GM23338 (cell line): Measurements from ENCODE around the gene ZNF335. TPM values are rescaled to one million over a fixed set of nuclear protein-coding genes. Genes with fewer than 3 reads are reported as not detected.

Experiments used
- ATAC-seq: fragments of 200-7000 bp; cut with Tn5 transposase; 3 replicates; pipeline ENCODE4 v1.9.1; 2020
- DNase-seq: peaks from one replicate; pipeline ENCODE4 v3.0.0-alpha.2; 2015; ENCODE audit warnings: low spot score
- H2AFZ ChIP-seq: fragments of 200-600 bp; sonication (generic); 2 replicates; pipeline ENCODE4 v1.8.0; 2016; ENCODE audit warnings: antibody characterized with exemption, mild to moderate bottlenecking, moderate library complexity
- H3F3A ChIP-seq: fragments of 200-600 bp; sonication (generic); replicated peaks from 2 replicates; pipeline ENCODE4 v1.8.0; 2017; ENCODE audit warnings: antibody characterized with exemption, mixed run types, low read depth
- H3K27ac ChIP-seq: fragments of 200-600 bp; sonication (generic); 2 replicates; pipeline ENCODE4 v1.6.1; 2016; ENCODE audit warnings: low read depth
- H3K27me3 ChIP-seq: fragments of 200-600 bp; sonication (generic); 2 replicates; pipeline ENCODE4 v1.8.0; 2016; ENCODE audit warnings: mild to moderate bottlenecking, mixed run types, moderate library complexity; ENCODE audit not compliant: insufficient read depth
- H3K36me3 ChIP-seq: fragments of 200-600 bp; sonication (generic); 2 replicates; pipeline ENCODE4 v1.8.0; 2016; ENCODE audit warnings: mild to moderate bottlenecking; ENCODE audit not compliant: insufficient read depth
- H3K4me1 ChIP-seq: fragments of 200-600 bp; sonication (generic); 2 replicates; pipeline ENCODE4 v1.8.0; 2016; ENCODE audit warnings: mild to moderate bottlenecking, moderate library complexity; ENCODE audit not compliant: insufficient read depth
- H3K4me2 ChIP-seq: fragments of 200-600 bp; sonication (generic); 2 replicates; pipeline ENCODE4 v1.7.1; 2017; ENCODE audit warnings: mixed run types
- H3K4me3 ChIP-seq: fragments of 200-600 bp; sonication (generic); 2 replicates; pipeline ENCODE4 v1.6.1; 2016; ENCODE audit warnings: mixed run types
- H3K79me2 ChIP-seq: fragments of 200-600 bp; sonication (generic); replicated peaks from 2 replicates; pipeline ENCODE4 v1.8.0; 2017; ENCODE audit warnings: mild to moderate bottlenecking; ENCODE audit not compliant: insufficient read depth
- H3K9me2 ChIP-seq: fragments of 200-600 bp; sonication (generic); 2 replicates; pipeline ENCODE4 v1.8.0; 2017; ENCODE audit not compliant: insufficient read depth
- H4K20me1 ChIP-seq: fragments of 200-600 bp; sonication (generic); replicated peaks from 2 replicates; pipeline ENCODE4 v1.8.0; 2017; ENCODE audit warnings: mild to moderate bottlenecking; ENCODE audit not compliant: insufficient read depth
- H3K27ac Mint-ChIP-seq: 2 replicates; pipeline ENCODE4 v1.8.0; 2020; ENCODE audit warnings: inconsistent platforms, mild to moderate bottlenecking, moderate library complexity, mixed read lengths
- H3K27me3 Mint-ChIP-seq: 3 replicates; pipeline ENCODE4 v1.8.0; 2022; ENCODE audit warnings: low read depth, mild to moderate bottlenecking, moderate library complexity, mixed read lengths, inconsistent platforms; ENCODE audit not compliant: insufficient read depth, poor library complexity
- H3K36me3 Mint-ChIP-seq: 3 replicates; pipeline ENCODE4 v1.8.0; 2021; ENCODE audit warnings: low read depth, mild to moderate bottlenecking, inconsistent platforms, moderate library complexity, mixed read lengths
- H3K4me1 Mint-ChIP-seq: 3 replicates; pipeline ENCODE4 v1.8.0; 2020; ENCODE audit warnings: mild to moderate bottlenecking, inconsistent platforms, mixed read lengths
- H3K4me3 Mint-ChIP-seq: 3 replicates; pipeline ENCODE4 v1.8.0; 2021; ENCODE audit warnings: moderate library complexity, mild to moderate bottlenecking, inconsistent platforms, mixed read lengths
- H3K9me3 Mint-ChIP-seq: 3 replicates; pipeline ENCODE4 v1.8.0; 2020; ENCODE audit warnings: moderate library complexity, mild to moderate bottlenecking, inconsistent platforms, mixed read lengths
- CREB1 ChIP-seq: fragments of 250-450 bp; sonication (Bioruptor Pico); IDR thresholded peaks from 2 replicates; pipeline ENCODE4 v1.5.0; 2020; ENCODE audit warnings: low read depth, mild to moderate bottlenecking, moderate library complexity
- EZH2 ChIP-seq: fragments of 200-600 bp; sonication (generic); IDR thresholded peaks from one replicate; pipeline ENCODE4 v1.8.0; 2017; ENCODE audit warnings: antibody characterized with exemption, mild to moderate bottlenecking, low read depth; ENCODE audit not compliant: unreplicated experiment
- EZH2phosphoT487 ChIP-seq: fragments of 200-600 bp; sonication (generic); IDR thresholded peaks from one replicate; pipeline ENCODE4 v1.8.1; 2018; ENCODE audit warnings: antibody characterized with exemption; ENCODE audit not compliant: unreplicated experiment
- JUNB ChIP-seq: IDR thresholded peaks from one replicate; pipeline ENCODE4 v1.6.1; 2016; ENCODE audit warnings: antibody characterized with exemption; ENCODE audit not compliant: unreplicated experiment
- NANOG ChIP-seq: IDR thresholded peaks from 2 replicates; pipeline ENCODE4 v1.6.1; 2016; ENCODE audit warnings: antibody characterized with exemption, borderline replicate concordance
- POLR2AphosphoS5 ChIP-seq: IDR thresholded peaks from 2 replicates; pipeline ENCODE4 v1.6.1; 2016; ENCODE audit warnings: antibody characterized with exemption, low read depth
- ZNF114 ChIP-seq: fragments of 250-450 bp; sonication (Bioruptor Pico); IDR thresholded peaks from 2 replicates; pipeline ENCODE4 v1.5.0; 2020; ENCODE audit warnings: mild to moderate bottlenecking, moderate library complexity
- ZNF331 ChIP-seq: fragments of 250-450 bp; sonication (Bioruptor Pico); IDR thresholded peaks from 2 replicates; pipeline ENCODE4 v1.5.0; 2020; ENCODE audit warnings: low read depth, mild to moderate bottlenecking, moderate library complexity
- polyA plus RNA-seq: library from polyadenylated mRNA; unstranded; fragments of >200 nt; fragmentation: Nextera tagmentation; extraction: Ambion mirVana; gene quantifications from 2 replicates; pipeline ENCODE4 v1.2.1, GENCODE V29; 2016
- total RNA-seq: library from RNA; depleted of rRNA; stranded (reverse); fragments of >200 nt; shearing (Covaris generic); gene quantifications from 2 replicates; pipeline ENCODE4 v1.2.3, GENCODE V29; 2014
- TF ChIP-seq, protein P1 (sequence below): IDR thresholded peaks from 2 replicates; pipeline ENCODE4 v1.6.1; 2016; ENCODE audit warnings: antibody characterized with exemption
- TF ChIP-seq, protein P2 (sequence below): IDR thresholded peaks from one replicate; pipeline ENCODE4 v1.6.1; 2018; ENCODE audit warnings: antibody characterized with exemption; ENCODE audit not compliant: unreplicated experiment
- TF ChIP-seq, protein P3 (sequence below), 2 experiments: fragments of 200-600 bp in 1 of 2; sonication (generic) in 1 of 2; conservative IDR thresholded peaks; 2 replicates each; pipeline versions ENCODE4 v1.5.1 to v1.6.1; 2016 to 2017; ENCODE audit warnings: antibody characterized with exemption in 2 of 2, low read depth in 2 of 2, mild to moderate bottlenecking in 2 of 2, moderate library complexity in 1 of 2

Gene ZNF335
- total and polyA plus RNA-seq, 2 experiments from 2014 or later = 7.4 to 24.2 TPM

DNA sequence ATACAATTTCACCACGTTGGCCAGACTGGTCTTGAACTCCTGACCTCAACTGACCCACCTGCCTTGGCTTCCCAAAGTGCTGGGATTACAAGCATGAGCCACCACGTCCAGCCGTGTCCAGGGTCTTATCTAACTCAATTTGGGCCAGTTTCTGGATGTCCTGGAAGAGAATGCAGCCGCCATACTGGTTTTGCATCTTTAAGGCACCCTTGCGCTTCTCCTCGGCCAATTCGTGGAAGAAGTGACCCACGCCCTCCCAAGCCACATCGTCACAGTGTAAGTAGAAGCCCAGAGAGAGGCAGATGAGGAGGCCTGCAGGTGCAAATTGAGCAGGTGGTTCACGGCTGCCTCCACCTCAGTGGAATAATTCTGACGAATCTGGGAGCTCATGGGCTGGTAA, 3.7 kb upstream of the ZNF335 start:
- no peaks in the 10 kb centered on the region for H4K20me1 ChIP-seq
- H2AFZ ChIP-seq = 0 out of 2 replicates have a peak overlapping the region, but pooled peaks have one; percentile 63
- no peaks in the 10 kb centered on the region for H3K36me3 ChIP-seq
- H3K36me3 Mint-ChIP-seq = no peaks in the 10 kb centered on the region
- H3K27me3 ChIP-seq = no peaks in the 10 kb centered on the region
- H3K4me2 ChIP-seq = no peak overlapping the region
- H3K4me3 ChIP-seq = no peak overlapping the region
- no peaks in the 10 kb centered on the region for H3K79me2 ChIP-seq
- TF ChIP-seq POLR2AphosphoS5 = no peak
- no peak for TF ChIP-seq EZH2phosphoT487
- no peak for TF ChIP-seq NANOG
- no peak for TF ChIP-seq ZNF114 (CRISPR knock-in tag)
- TF ChIP-seq CREB1 (CRISPR knock-in tag) = no peak
- TF ChIP-seq, protein P1, sequence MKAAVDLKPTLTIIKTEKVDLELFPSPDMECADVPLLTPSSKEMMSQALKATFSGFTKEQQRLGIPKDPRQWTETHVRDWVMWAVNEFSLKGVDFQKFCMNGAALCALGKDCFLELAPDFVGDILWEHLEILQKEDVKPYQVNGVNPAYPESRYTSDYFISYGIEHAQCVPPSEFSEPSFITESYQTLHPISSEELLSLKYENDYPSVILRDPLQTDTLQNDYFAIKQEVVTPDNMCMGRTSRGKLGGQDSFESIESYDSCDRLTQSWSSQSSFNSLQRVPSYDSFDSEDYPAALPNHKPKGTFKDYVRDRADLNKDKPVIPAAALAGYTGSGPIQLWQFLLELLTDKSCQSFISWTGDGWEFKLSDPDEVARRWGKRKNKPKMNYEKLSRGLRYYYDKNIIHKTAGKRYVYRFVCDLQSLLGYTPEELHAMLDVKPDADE = no peak
- no peak for TF ChIP-seq ZNF331
- TF ChIP-seq, protein P2, sequence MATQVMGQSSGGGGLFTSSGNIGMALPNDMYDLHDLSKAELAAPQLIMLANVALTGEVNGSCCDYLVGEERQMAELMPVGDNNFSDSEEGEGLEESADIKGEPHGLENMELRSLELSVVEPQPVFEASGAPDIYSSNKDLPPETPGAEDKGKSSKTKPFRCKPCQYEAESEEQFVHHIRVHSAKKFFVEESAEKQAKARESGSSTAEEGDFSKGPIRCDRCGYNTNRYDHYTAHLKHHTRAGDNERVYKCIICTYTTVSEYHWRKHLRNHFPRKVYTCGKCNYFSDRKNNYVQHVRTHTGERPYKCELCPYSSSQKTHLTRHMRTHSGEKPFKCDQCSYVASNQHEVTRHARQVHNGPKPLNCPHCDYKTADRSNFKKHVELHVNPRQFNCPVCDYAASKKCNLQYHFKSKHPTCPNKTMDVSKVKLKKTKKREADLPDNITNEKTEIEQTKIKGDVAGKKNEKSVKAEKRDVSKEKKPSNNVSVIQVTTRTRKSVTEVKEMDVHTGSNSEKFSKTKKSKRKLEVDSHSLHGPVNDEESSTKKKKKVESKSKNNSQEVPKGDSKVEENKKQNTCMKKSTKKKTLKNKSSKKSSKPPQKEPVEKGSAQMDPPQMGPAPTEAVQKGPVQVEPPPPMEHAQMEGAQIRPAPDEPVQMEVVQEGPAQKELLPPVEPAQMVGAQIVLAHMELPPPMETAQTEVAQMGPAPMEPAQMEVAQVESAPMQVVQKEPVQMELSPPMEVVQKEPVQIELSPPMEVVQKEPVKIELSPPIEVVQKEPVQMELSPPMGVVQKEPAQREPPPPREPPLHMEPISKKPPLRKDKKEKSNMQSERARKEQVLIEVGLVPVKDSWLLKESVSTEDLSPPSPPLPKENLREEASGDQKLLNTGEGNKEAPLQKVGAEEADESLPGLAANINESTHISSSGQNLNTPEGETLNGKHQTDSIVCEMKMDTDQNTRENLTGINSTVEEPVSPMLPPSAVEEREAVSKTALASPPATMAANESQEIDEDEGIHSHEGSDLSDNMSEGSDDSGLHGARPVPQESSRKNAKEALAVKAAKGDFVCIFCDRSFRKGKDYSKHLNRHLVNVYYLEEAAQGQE = no peak
- TF ChIP-seq EZH2 = no peak
- no peak for TF ChIP-seq JUNB
- ATAC-seq = no peak
- no peak overlapping the region for H3K27ac Mint-ChIP-seq
- H3K4me3 Mint-ChIP-seq = no peak overlapping the region
- H3K4me1 ChIP-seq = peaks cover 5% of the 10 kb centered on the region; the same call in 1 of the 2 replicates
- peaks cover 12% of the 10 kb centered on the region for H3K27me3 Mint-ChIP-seq
- H3K27ac ChIP-seq = no peak overlapping the region
- no peak for DNase-seq
- H3K9me2 ChIP-seq = no peaks in the 10 kb centered on the region
- peaks cover 8% of the 10 kb centered on the region; the same call in 1 of the 2 replicates for H3F3A ChIP-seq
- H3K9me3 Mint-ChIP-seq = no peaks in the 10 kb centered on the region; the same call in 2 of the 3 replicates
- peaks cover 7% of the 10 kb centered on the region; the same call in 2 of the 3 replicates for H3K4me1 Mint-ChIP-seq

DNA sequence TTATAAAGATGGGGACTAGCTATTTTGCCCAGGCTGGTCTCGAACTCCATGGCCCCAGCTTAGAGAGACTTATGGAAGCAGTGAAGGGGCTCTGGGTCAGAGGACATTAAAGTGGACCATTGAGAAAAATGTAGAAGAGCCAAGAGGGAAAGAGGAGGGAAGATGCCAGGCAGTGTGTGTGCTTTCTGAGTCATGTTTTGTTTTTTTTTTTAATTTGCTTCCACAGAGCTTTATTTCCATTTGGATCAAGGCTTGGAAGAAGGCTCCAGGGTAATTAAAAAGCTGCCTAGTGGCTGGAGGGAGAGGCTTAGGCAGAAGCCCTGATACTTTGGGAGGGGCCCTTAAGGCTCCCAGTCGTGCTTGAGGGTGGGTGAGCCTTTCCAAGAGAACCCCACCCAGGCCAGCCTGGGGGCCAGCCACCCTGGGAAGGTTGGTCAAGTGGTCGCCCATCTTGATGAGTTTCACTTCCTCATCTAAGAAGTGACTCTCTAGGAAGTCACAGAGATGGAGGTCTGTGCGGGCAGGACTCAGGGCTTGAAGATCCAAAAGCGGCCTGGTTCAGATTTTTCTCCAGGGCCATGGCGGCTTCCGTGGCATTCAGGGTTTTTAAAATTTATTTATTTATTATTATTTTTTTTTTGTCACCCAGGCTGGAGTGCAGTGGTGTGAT, 3.0 kb upstream of the ZNF335 start:
- Histone ChIP-seq H3F3A (peaks cover 13% of the 10 kb centered on the region), H4K20me1 (no peaks in the 10 kb centered on the region), H3K9me2 (no peaks in the 10 kb centered on the region), H3K27ac (no peak overlapping the region), H3K4me3 (no peak overlapping the region), H3K4me1 (peaks cover 9% of the 10 kb centered on the region; the same call in 1 of the 2 replicates), H3K4me2 (no peak overlapping the region), H3K27me3 (no peaks in the 10 kb centered on the region), H3K36me3 (no peaks in the 10 kb centered on the region; the same call in 1 of the 2 replicates), H3K79me2 (no peaks in the 10 kb centered on the region), H2AFZ (no peak overlapping the region)
- no peak for ATAC-seq
- DNase-seq = no peak
- no peaks in the 10 kb centered on the region; the same call in 2 of the 3 replicates for H3K9me3 Mint-ChIP-seq
- H3K36me3 Mint-ChIP-seq = no peaks in the 10 kb centered on the region
- H3K4me3 Mint-ChIP-seq = no peak overlapping the region
- peaks cover 12% of the 10 kb centered on the region for H3K27me3 Mint-ChIP-seq
- H3K4me1 Mint-ChIP-seq = peaks cover 12% of the 10 kb centered on the region
- peak overlapping the region; percentile 31; the same call in 1 of the 2 replicates for H3K27ac Mint-ChIP-seq
- TF ChIP-seq POLR2AphosphoS5 (no peak), NANOG (no peak), JUNB (no peak), EZH2 (no peak), CREB1 (CRISPR knock-in tag) (no peak)
- TF ChIP-seq, protein P2 = no peak
- TF ChIP-seq, protein P1 = no peak
- TF ChIP-seq, protein P3, sequence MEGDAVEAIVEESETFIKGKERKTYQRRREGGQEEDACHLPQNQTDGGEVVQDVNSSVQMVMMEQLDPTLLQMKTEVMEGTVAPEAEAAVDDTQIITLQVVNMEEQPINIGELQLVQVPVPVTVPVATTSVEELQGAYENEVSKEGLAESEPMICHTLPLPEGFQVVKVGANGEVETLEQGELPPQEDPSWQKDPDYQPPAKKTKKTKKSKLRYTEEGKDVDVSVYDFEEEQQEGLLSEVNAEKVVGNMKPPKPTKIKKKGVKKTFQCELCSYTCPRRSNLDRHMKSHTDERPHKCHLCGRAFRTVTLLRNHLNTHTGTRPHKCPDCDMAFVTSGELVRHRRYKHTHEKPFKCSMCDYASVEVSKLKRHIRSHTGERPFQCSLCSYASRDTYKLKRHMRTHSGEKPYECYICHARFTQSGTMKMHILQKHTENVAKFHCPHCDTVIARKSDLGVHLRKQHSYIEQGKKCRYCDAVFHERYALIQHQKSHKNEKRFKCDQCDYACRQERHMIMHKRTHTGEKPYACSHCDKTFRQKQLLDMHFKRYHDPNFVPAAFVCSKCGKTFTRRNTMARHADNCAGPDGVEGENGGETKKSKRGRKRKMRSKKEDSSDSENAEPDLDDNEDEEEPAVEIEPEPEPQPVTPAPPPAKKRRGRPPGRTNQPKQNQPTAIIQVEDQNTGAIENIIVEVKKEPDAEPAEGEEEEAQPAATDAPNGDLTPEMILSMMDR (conservative IDR thresholded peaks at IDR 0.05; ENCODE audit: low read depth in 2 of 2) = no peak
